22Rv1 (cell line): ENCODE data around the gene SPACA9.

ENCODE experiments used
- ZFX ChIP-seq: fragments of 450-650 bp; IDR thresholded peaks from 2 replicates; pipeline ENCODE4 v1.6.1; 2017; ENCODE audit warnings: antibody characterized with exemption, borderline replicate concordance
- TF ChIP-seq, protein P1 (sequence below): fragments of 450-650 bp; IDR thresholded peaks from 2 replicates; pipeline ENCODE4 v1.5.1; 2017; ENCODE audit warnings: mild to moderate bottlenecking

- TF ChIP-seq, protein P1, sequence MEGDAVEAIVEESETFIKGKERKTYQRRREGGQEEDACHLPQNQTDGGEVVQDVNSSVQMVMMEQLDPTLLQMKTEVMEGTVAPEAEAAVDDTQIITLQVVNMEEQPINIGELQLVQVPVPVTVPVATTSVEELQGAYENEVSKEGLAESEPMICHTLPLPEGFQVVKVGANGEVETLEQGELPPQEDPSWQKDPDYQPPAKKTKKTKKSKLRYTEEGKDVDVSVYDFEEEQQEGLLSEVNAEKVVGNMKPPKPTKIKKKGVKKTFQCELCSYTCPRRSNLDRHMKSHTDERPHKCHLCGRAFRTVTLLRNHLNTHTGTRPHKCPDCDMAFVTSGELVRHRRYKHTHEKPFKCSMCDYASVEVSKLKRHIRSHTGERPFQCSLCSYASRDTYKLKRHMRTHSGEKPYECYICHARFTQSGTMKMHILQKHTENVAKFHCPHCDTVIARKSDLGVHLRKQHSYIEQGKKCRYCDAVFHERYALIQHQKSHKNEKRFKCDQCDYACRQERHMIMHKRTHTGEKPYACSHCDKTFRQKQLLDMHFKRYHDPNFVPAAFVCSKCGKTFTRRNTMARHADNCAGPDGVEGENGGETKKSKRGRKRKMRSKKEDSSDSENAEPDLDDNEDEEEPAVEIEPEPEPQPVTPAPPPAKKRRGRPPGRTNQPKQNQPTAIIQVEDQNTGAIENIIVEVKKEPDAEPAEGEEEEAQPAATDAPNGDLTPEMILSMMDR = no peak
- no peak for TF ChIP-seq ZFX
Observed at GRCh38 chr9:132862533-132862932, 16.2 kb upstream of the SPACA9 start.
